Left renal cortex interstitium (tissue), 4 donors: ENCODE results near the gene AIFM1. TPM values are rescaled to one million over a fixed set of nuclear protein-coding genes. Genes with fewer than 3 reads are reported as not detected.

Experiments
- DNase-seq, 4 donors: peaks; one replicate each; pipeline ENCODE4 v3.0.0-alpha.2; 2013; ENCODE audit warnings: low read depth in 4 of 4, low spot score in 2 of 4, missing footprints in 1 of 4
- polyA plus RNA-seq, 4 donors: library from polyadenylated mRNA; unstranded; fragments of 120-200 nt; gene quantifications; one replicate each; pipeline ENCODE4 v1.2.1, GENCODE V29; 2013; ENCODE audit not compliant: insufficient read length in 4 of 4

AIFM1 gene
- polyA plus RNA-seq, 4 donors, result 72.5 to 94.5 (median 80.4) TPM

- DNase-seq, result no peak
Observed at GRCh38 chrX:130171446-130172126, 5.9 kb upstream of the AIFM1 start, which contains the start of gene RAB33A. RAB33A (plus strand) TSS chrX:130171962; CDS start chrX:130172063, 101 bp downstream.

- no peak for DNase-seq
Observed at GRCh38 chrX:130170752-130171445, 5.3 kb upstream of the AIFM1 start.

- DNase-seq, result no peak
Observed at GRCh38 chrX:130167040-130167439, 1.4 kb upstream of the AIFM1 start.

- DNase-seq, result no peak
Observed at GRCh38 chrX:130166503-130166777, 799 bp upstream of the AIFM1 start.

GRCh38 chrX:130165181-130165702 lies 399 bp downstream of the AIFM1 start:
- DNase-seq, result no peak

GRCh38 chrX:130163398-130163797 lies 2.2 kb downstream of the AIFM1 start:
- no peak for DNase-seq

- DNase-seq, result no peak
Observed at GRCh38 chrX:130162094-130162735, 3.4 kb downstream of the AIFM1 start.

- no peak for DNase-seq
Observed at GRCh38 chrX:130159776-130160175, 5.9 kb downstream of the AIFM1 start.

GRCh38 chrX:130158311-130158710 lies 7.3 kb downstream of the AIFM1 start:
- no peak for DNase-seq

GRCh38 chrX:130155564-130155963 lies 10.1 kb downstream of the AIFM1 start:
- DNase-seq, result no peak

- DNase-seq, result no peak
Observed at GRCh38 chrX:130147631-130148030, 18.0 kb downstream of the AIFM1 start.

- no peak for DNase-seq
Observed at GRCh38 chrX:130145123-130145522, 20.5 kb downstream of the AIFM1 start.

GRCh38 chrX:130144509-130144908 lies 21.1 kb downstream of the AIFM1 start:
- no peak for DNase-seq

GRCh38 chrX:130139474-130140201 lies 26.0 kb downstream of the AIFM1 start:
- no peak for DNase-seq

- no peak for DNase-seq
Observed at GRCh38 chrX:130136961-130137360, 28.7 kb downstream of the AIFM1 start.

GRCh38 chrX:130136496-130136895 lies 29.1 kb downstream of the AIFM1 start:
- DNase-seq, result no peak

- DNase-seq, result no peak
Observed at GRCh38 chrX:130130990-130131389, 34.7 kb downstream of the AIFM1 start.

- no peak for DNase-seq
Observed at GRCh38 chrX:130125091-130125874, 40.4 kb downstream of the AIFM1 start.

GRCh38 chrX:130124577-130124976 lies 41.1 kb downstream of the AIFM1 start:
- no peak for DNase-seq

- no peak for DNase-seq
Observed at GRCh38 chrX:130121505-130121800, 44.2 kb downstream of the AIFM1 start.
